HG02870 (cell line): ENCODE measurements around the gene TDRD10.

Experiments used
- ATAC-seq: cut with Tn5 transposase; IDR thresholded peaks from one replicate; pipeline ENCODE4 v1.9.1; 2021; ENCODE audit warnings: mild to moderate bottlenecking, moderate library complexity; ENCODE audit not compliant: unreplicated experiment

TDRD10 gene

DNA sequence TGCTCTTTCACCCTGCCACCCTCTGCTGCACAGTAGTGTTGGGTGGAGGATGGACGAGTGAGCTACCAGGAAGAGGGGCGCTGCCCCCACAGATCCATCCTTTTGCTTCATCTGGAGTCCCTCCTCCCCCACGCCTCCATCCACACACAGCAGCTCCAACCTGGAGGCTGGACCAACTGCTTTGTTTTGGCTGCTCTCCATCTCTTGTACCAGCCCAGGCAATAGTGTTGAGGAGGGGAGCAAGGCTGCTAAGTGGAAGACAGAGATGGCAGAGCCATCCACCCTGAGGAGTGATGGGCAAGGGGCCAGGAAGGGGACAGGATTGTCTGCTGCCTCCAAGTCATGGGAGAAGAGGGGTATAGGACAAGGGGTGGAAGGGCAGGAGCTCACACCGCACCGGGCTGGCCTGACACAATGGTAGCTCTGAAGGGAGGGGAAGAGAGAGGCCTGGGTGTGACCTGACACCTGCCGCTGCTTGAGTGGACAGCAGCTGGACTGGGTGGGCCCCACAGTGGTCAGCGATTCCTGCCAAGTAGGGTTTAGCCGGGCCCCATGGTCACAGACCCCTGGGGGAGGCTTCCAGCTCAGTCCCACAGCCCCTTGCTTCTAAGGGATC is 74.0 kb downstream of the TDRD10 start:
- ATAC-seq = no peak

DNA sequence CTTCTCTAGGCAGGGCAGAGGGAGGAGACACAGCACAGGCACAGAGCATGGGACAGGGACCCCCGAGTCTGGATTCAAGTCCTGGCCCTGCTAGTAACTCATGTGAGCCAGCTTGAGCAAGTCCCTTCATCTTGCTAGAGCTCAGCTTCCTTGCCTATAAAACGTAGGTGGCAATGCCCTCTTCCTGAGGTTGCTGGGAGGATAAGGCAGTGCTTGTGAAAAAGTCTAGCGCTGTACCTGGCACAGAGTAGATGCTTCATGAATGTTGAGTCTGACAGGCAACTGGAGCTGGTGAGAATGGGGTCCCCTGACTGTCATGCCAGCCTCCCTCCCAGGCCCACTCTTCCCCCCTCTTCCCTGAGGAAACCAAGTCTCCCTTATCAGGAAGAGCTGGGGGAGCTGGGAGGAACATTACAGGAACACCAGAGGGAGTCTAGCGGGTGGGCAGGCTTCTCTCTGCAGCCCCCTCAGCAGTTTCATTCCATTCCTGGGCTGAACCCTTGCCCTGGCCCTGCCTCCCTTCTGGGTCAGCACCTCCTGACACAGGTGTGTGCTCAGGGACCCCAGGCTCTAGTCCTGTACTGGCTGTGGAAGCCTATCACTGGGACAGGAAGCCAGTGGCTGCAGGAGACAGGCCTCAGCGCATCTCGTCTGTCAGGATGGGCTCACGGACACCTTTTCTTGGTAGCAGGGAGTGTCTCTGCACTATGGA is 75.5 kb downstream of the TDRD10 start:
- no peak for ATAC-seq

DNA sequence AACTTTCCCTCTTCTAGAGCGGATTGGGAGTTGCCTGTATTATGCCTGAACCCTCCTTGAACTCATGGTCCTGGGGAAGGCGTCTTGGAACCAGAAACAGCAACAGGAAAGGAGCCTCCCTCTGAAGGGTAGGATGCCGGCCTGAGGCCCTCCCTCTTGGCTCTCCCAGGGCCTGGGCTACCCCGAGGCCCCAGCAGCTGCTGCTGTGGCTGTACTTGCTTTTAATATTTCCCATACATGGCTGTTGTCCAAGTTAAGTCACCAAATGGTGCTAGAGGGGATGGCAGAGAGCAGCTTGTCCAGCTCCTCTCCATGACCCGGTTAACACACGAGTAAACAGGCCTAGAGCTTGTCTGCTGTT is 76.0 kb downstream of the TDRD10 start:
- ATAC-seq = no peak

DNA sequence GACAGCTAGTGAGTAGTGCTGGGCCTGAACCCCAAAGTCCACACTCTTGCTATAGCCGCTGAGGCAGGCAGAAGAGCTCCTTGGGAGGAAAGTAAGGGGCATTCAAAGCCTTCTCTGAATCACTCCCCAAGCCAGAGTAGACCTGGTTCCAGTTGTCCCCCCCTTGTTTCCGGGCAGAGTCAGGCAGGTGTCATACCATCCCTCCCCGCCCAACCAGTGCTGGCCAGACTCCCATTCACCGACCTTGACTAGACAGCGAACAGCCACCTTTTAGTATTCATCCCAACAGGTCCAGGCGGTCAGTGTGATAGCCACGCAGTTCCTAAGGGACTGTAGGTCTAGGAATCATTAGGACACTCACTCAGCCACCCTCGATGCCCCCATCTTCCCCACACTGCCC is 77.4 kb downstream of the TDRD10 start:
- ATAC-seq = no peak

DNA sequence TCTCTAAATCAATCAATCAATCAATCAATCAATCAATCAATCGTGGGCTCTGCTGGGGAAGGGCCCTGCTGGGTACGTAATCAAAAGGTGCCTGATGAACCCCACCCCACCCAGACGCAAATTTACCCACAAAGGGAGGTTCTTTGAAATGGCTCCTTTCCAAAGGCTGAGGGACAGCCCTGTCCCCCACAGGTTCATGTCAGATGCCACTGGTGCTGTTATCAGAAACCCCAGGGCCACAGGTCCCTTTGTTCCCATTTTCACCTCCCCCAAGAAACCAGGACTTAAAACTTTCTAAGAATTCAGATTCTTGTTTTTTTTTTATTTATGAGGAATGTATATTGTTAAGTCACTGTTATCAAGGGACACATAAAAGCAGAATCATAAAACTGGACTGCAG is 79.7 kb downstream of the TDRD10 start:
- no peak for ATAC-seq

DNA sequence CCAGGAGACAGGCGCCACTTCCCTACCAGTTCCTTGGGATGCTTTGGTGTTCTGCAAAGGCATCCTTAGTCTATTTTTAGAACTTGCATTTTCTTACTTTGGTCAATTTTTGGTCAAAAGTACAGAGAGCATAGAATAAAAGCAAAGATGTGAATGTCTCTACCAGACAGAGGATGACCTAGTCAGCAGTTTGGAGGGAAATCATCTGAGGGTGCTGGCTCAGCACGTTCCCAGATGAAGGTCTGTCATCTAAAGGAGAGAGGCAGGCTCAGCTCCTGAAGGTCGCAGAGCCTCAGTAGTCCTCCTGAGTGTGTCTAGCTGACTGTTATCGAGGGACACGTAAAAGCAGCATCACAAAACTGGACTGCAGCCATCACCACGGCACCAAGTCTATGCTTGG is 80.9 kb downstream of the TDRD10 start:
- no peak for ATAC-seq

DNA sequence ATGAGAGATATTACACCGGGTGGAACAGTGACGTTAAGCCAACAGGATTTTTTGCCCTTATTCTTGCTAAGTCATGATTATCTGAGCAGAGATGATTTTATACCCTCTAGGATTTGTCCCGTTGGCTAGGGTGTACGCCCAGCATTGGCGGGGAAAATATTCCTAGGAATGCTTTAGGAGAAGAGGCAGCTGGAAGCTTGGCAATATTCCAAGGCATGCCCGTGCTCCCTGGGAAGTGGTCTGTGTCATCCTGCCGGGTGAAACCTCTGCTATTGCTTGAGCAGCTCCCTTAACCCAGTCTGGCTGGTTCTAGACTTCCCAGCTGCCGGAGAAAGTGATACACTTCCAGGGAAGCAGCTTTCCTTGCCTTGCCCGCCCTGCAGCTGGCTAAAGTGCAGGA is 81.8 kb downstream of the TDRD10 start:
- ATAC-seq = no peak

DNA sequence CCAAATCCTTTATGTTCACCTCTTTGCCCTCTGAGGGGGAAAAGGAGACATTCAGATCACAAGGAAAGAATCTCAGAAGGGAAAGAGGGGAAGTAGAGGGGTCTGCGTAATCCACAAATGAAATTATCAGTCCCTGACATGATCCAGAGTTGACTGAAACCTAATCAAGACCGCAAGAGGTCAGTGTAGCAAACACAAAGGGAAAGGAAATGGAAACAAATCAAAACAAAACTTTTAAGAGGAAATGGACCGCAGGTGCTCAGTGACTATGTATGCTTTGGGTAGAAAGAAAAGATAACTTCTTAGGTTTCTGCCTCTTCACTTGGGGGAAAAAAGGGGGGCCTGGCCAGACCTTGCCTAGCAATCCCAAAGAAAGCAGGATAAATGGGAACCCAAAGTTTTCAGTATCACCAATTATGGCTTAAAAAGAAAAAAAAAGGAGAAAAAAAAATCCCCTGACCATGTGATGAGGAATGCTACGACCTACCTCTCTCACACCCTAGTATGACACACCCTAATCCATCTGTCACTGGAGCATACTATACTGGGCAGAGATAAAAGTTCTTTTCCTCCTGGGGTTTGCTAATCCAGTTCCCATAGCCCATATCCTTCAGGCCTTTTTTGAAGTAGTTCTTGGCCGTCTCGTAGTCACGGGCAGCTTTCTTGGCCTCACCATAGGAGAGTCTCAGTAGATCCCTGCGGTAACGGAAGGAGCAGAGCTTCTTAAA is 82.4 kb downstream of the TDRD10 start:
- no peak for ATAC-seq

DNA sequence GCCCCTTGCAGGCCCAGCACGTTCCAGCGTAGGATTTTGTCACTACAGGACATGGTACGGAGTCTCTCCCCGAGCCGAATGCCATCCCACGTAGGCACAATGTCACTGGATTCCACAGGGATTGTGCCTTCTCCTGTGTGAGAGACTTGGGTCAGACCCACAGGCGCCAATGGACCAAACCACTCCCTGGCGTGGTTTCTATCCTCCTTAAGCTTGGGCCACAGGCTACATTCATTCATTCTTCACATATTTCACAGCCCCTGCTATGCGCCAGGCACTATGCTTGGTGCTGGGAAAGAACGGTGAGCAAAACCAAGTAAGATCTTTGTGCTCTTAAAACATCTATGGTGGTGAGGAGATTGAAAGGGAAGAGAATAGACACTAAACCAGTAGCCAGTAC is 84.2 kb downstream of the TDRD10 start:
- no peak for ATAC-seq

DNA sequence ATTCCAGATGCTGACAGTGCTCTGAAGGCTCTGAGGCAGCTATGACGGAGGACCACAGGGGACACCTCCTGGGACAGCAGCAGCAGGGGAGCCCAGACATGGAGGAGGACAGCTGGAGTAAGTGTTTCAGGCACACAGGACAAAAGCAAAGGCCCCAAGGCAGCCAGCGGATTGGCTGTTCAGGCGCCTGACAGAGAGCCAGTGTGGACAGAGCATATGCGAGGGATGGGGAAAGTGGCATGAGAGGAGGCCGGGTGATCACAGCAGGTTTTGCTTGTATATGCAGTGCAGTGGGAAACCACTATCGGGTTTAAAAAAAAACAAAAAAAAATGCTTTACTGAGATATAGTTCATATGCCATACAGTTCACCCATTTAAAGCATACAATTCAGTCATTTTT is 84.6 kb downstream of the TDRD10 start:
- ATAC-seq = no peak

DNA sequence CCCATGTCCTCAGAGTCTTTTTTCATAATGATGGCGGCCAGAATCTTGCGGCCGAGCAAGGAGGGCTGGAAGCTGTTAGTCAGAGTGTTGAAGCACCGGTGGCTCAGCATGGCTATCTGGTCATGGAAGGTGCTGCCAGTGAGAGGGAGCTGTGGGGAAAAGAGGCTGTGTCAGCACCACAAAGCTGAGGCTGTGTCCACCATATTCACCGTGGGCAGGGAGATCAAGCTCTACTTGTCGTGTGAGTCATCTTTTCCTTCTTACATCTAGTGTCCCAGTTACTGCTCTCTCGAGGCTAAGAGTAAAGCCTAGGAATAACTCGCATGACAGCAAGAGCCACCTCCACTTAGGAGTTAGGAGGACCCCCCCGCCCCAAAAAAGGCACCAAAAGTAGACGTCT is 87.8 kb downstream of the TDRD10 start:
- no peak for ATAC-seq

DNA sequence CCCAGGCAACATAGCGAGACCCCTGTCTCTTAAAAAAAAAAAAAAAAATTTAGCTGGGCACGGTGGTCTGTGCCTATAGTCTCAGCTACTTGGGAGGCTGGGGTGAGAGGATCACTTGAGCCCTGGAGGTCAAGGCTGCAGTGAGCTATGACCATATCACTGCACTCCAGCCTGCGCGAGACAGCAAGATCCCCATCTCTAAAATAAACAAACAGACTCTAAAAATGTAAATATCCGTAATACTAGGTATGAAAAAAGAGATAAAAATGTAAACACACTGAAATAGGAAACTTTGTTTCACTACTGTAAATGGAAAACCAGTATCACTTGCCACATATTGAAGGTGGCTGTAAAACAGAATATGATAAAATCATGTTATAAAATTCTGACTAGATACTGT is 88.7 kb downstream of the TDRD10 start:
- no peak for ATAC-seq

DNA sequence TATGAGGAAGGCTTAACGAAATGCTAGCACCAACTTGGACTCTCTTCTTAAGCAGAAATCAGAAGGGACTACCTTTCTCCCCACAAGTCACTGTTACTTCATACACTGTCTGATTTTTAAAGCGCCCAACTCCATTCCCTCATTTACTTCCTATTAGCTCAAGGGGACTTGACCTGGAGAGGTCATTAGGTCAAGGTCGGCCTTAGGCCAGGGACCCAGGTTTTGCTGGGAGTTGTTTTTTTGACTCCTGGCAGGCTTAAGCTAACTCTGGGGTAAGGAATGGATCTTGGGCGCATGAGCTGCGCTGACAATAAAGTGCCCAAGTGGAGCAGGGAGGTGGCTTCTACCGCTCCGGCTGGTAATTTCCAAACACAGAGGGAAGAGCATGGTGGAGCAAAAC is 89.2 kb downstream of the TDRD10 start:
- no peak for ATAC-seq

DNA sequence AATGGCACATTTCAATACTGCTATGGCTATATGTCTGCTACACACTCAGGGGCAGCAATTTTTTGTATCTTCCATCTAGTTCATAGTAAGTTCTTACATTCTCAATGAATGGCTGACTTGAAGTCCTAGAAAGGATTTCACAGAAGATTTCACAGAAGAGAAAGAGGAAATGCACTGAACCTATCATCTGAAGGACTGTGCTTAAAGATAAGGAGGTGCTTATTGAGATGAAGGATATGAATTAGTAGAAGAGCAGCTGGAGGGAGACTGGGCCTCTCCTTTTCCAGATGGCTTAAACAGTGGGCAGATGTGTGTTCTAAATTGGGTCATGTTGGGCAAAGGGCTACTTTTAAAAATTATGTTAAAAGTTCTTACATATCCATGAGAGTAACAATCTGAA is 91.4 kb downstream of the TDRD10 start:
- no peak for ATAC-seq

DNA sequence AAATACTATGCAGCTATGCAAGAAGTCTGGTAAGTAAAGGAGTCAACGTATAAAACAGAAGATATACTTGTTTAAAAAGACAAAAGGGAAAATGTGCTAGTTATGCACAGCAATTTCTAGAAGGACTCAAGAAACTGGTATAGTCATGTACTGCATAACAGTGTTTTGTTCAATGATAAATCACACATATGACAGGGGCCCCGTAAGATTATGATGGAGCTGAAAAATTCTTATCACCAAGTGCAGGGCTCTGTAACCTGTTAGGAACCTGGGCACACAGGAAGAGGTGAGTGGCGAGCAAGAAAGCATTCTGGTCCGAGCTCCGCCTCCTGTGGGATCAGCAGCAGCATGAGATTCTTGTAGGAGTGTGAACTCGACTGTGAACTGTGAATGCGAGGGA is 92.8 kb downstream of the TDRD10 start:
- ATAC-seq = no peak

DNA sequence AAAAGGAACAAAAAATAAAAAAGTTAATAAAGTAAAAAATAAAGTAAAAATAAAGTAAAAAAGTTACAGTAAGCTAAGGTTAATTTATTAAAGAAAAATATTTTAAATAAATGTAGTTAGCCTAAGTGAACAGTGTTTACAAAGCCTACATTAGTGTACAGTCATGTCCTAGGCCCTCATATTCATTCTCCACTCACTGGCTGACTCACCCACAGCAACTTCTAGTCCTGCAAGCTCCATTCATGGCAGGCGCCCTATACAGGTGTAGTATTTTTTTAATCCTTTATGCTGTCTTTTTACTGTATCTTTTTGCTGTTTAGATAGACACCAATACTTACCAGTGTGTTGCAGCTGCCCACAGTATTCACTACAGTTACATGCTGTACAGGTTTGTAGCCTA is 93.6 kb downstream of the TDRD10 start:
- ATAC-seq = no peak
